ENCODE data around the gene MAP3K1.

DNA sequence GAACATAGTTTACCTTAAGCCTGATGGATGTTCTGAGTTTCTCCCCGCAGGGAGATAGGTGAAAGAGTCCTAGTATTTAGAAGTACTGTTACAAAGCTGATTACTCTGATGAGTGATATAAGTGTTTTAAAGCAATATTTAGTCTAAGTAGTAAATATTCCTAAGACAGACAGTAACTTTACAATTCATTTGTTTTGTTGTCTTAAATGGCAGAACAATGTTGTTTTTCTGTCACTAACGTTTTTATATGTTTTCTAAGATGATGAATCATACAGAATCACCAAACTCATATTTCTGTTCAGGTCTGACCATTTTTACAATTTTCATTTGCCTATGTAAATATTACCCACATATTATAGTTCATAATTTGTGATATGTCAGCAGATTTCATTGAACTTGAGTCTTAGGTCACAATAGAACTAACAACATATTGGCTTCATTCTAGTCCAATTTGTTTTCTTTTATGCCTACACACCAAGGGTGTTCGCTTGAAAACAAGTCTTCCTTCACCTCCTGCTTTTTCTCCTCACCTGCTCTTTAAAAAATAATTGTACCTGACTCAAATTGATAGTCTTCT, 30.6 kb downstream of the MAP3K1 start:
- TF ChIP-seq ZNF23 (tag by site-specific recombination; IDR thresholded peaks at IDR 0.05; ENCODE audit: borderline replicate concordance) (no peak), TCF7L2 (IDR thresholded peaks at IDR 0.05; ENCODE audit: borderline replicate concordance, low read depth, low read length) (no peak), REPIN1 (tag by site-specific recombination; IDR thresholded peaks at IDR 0.05; ENCODE audit: low read depth) (no peak), ZNF623 (tag by site-specific recombination; IDR thresholded peaks at IDR 0.05) (no peak), SP2 (tag by site-specific recombination; IDR thresholded peaks at IDR 0.05) (no peak), ZEB2 (tag by site-specific recombination; IDR thresholded peaks at IDR 0.05) (no peak), ZNF555 (tag by site-specific recombination; conservative IDR thresholded peaks at IDR 0.05) (no peak), ZNF747 (tag by site-specific recombination; IDR thresholded peaks at IDR 0.05) (no peak), ZNF155 (tag by site-specific recombination; IDR thresholded peaks at IDR 0.05) (no peak)
- TF ChIP-seq, protein P1, sequence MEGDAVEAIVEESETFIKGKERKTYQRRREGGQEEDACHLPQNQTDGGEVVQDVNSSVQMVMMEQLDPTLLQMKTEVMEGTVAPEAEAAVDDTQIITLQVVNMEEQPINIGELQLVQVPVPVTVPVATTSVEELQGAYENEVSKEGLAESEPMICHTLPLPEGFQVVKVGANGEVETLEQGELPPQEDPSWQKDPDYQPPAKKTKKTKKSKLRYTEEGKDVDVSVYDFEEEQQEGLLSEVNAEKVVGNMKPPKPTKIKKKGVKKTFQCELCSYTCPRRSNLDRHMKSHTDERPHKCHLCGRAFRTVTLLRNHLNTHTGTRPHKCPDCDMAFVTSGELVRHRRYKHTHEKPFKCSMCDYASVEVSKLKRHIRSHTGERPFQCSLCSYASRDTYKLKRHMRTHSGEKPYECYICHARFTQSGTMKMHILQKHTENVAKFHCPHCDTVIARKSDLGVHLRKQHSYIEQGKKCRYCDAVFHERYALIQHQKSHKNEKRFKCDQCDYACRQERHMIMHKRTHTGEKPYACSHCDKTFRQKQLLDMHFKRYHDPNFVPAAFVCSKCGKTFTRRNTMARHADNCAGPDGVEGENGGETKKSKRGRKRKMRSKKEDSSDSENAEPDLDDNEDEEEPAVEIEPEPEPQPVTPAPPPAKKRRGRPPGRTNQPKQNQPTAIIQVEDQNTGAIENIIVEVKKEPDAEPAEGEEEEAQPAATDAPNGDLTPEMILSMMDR (tag by site-specific recombination; IDR thresholded peaks at IDR 0.05) = no peak
- TF ChIP-seq, protein P2, sequence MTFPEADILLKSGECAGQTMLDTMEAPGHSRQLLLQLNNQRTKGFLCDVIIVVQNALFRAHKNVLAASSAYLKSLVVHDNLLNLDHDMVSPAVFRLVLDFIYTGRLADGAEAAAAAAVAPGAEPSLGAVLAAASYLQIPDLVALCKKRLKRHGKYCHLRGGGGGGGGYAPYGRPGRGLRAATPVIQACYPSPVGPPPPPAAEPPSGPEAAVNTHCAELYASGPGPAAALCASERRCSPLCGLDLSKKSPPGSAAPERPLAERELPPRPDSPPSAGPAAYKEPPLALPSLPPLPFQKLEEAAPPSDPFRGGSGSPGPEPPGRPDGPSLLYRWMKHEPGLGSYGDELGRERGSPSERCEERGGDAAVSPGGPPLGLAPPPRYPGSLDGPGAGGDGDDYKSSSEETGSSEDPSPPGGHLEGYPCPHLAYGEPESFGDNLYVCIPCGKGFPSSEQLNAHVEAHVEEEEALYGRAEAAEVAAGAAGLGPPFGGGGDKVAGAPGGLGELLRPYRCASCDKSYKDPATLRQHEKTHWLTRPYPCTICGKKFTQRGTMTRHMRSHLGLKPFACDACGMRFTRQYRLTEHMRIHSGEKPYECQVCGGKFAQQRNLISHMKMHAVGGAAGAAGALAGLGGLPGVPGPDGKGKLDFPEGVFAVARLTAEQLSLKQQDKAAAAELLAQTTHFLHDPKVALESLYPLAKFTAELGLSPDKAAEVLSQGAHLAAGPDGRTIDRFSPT (tag by site-specific recombination; IDR thresholded peaks at IDR 0.05) = no peak
- TF ChIP-seq, protein P3, sequence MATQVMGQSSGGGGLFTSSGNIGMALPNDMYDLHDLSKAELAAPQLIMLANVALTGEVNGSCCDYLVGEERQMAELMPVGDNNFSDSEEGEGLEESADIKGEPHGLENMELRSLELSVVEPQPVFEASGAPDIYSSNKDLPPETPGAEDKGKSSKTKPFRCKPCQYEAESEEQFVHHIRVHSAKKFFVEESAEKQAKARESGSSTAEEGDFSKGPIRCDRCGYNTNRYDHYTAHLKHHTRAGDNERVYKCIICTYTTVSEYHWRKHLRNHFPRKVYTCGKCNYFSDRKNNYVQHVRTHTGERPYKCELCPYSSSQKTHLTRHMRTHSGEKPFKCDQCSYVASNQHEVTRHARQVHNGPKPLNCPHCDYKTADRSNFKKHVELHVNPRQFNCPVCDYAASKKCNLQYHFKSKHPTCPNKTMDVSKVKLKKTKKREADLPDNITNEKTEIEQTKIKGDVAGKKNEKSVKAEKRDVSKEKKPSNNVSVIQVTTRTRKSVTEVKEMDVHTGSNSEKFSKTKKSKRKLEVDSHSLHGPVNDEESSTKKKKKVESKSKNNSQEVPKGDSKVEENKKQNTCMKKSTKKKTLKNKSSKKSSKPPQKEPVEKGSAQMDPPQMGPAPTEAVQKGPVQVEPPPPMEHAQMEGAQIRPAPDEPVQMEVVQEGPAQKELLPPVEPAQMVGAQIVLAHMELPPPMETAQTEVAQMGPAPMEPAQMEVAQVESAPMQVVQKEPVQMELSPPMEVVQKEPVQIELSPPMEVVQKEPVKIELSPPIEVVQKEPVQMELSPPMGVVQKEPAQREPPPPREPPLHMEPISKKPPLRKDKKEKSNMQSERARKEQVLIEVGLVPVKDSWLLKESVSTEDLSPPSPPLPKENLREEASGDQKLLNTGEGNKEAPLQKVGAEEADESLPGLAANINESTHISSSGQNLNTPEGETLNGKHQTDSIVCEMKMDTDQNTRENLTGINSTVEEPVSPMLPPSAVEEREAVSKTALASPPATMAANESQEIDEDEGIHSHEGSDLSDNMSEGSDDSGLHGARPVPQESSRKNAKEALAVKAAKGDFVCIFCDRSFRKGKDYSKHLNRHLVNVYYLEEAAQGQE (tag by site-specific recombination; IDR thresholded peaks at IDR 0.05) = no peak
- TF ChIP-seq, protein P4, sequence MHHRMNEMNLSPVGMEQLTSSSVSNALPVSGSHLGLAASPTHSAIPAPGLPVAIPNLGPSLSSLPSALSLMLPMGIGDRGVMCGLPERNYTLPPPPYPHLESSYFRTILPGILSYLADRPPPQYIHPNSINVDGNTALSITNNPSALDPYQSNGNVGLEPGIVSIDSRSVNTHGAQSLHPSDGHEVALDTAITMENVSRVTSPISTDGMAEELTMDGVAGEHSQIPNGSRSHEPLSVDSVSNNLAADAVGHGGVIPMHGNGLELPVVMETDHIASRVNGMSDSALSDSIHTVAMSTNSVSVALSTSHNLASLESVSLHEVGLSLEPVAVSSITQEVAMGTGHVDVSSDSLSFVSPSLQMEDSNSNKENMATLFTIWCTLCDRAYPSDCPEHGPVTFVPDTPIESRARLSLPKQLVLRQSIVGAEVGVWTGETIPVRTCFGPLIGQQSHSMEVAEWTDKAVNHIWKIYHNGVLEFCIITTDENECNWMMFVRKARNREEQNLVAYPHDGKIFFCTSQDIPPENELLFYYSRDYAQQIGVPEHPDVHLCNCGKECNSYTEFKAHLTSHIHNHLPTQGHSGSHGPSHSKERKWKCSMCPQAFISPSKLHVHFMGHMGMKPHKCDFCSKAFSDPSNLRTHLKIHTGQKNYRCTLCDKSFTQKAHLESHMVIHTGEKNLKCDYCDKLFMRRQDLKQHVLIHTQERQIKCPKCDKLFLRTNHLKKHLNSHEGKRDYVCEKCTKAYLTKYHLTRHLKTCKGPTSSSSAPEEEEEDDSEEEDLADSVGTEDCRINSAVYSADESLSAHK (tag by site-specific recombination; IDR thresholded peaks at IDR 0.05) = no peak
